Dermis microvascular lymphatic vessel endothelial cell (primary cell): ENCODE measurements around the gene TFDP1. TPM values are rescaled to one million over a fixed set of nuclear protein-coding genes. Genes with fewer than 3 reads are reported as not detected.

Experiments used
- DNase-seq, 2 donors: peaks; one replicate each; pipeline versions ENCODE4 v3.0.0 to v3.0.0-alpha.2; 2010; ENCODE audit warnings: low read depth in 2 of 2
- total RNA-seq: library from RNA; depleted of rRNA; stranded (reverse); fragments of >200 nt; gene quantifications from 2 replicates; pipeline ENCODE4 v1.2.1, GENCODE V29; 2014

Gene TFDP1
- total RNA-seq, 1 donor from 2014 or later = 48.0 TPM

DNA sequence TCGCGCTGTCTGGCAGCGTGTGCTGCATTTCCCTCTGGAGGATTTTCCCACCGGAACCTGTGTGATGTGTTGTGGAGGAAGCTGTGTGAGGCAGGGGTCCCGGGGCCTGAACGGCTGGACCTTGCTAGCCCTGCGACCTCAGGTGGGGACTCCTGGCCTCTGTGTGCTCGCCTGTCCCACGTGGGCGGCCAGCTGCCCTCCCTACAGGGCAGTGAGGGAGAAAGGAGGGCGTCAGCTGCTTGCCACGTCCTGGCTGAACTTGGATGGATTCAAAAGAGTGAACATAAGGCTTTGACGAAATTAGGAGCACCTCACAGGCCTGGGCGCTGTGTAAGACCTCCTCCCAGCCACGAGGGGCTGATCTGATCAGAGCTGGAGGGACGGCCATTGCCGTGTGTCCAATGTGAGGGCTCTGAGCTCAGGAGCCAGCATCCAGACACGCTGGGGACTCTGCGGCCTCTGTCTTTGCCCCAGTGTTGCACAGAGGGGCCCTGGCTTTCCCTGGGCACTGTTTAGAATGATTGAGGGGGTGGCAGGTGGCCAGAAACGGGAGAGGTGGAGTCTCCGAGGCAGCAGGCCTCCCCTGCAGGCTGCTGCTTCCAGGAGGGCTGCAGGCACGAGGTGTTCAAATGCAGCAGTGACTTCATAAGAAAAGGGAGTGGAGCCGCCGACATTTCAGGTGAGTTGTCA lies 13.0 kb downstream of the TFDP1 start:
- DNase-seq = no peak

DNA sequence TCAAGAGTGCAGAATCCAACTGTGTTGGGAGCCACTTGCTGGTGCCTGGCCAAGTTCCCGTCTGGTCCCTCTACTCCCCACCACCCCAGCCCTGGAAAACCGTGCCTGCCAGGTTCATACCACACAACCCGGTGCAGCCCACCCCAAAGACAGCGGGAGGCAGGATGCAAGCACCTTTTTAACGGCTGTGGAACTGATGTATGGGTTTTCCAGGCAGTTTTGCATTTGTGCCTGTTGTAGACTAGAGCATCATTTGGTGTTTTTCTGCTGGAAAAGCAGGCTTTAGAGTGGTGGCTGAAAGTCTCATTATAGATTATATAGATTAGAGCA lies 13.5 kb downstream of the TFDP1 start:
- DNase-seq = no peak

DNA sequence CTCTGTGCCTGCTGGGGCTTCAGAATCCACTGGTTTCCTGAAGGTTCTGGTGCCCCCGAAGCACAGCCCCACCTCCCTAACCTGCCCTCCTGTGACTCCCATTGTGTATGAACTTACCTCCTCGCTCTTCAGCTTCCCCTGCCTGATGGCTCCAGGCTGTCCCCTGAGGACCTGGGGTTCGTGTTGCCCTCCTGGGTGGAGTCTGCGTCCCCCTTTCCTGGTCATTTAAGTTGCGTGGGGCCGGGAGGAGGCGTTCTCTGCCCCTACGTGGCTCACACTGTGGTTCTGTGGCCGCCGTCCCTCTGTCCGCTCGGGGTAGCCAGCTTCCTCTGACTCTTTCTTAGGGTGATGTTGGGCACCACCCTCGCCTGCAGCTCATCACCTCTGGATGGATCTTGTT lies 13.9 kb downstream of the TFDP1 start:
- DNase-seq = no peak

DNA sequence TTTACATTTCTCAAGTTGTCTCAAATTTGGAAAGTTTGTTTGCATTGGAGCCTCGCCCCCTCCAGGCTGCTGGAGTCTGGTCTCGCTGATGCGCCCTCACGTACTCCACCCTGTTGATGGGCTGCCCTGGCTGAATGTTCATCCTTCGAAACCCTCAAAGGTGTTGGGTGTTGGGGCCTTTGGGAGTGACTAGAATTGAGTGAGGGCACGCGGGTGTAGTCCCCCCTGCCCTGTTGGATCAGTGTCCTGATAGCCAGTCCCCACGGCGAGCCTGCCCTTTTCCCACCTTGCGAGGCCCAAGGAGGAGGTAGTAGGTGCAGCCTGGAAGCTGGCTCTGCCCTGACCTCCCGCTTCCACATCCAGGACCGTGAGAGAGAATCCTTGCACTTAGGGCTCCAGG lies 14.8 kb downstream of the TFDP1 start:
- DNase-seq = no peak

- DNase-seq = no peak
Observed at GRCh38 chr13:113601166-113602070, 16.9 kb downstream of the TFDP1 start.

DNA sequence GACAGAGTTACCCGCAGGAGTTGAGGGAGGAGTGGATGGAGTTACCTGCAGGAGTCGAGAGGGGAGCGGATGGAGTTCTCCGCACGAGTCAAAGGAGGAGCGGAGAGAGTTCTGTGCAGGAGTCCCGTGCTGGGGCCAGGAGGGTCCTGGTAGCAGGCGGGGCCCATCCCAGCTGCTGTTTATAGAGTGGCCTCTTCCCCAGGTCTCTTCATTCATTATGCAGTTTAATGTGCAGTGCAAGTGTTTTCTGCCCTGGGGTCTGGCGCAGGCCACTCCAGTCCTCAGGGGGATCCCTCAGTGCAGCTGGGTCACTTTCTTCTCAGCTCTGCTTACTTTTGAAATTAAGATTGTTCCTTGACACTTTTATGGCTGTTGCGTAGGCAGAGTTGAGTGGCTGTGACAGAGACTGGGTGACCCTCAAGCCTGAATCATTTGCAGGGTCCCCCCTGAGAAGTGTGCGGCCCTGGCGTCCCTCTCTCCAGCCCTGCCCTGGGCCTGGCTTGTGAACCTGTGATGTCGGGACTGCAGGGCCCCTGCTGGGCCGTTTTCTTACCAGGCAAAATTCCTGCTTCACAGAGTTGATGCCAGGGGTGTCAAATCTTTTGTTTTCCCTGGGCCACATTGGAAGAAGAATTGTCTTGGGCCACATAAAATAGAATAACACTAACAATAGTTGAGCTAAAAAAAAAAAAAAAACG lies 17.9 kb downstream of the TFDP1 start:
- no peak for DNase-seq

- DNase-seq = no peak
Observed at GRCh38 chr13:113603116-113603710, 18.7 kb downstream of the TFDP1 start.

GRCh38 chr13:113604186-113604585 lies 19.6 kb downstream of the TFDP1 start:
- no peak for DNase-seq

- DNase-seq = no peak
Observed at GRCh38 chr13:113605461-113605860, 20.9 kb downstream of the TFDP1 start.

- DNase-seq = no peak
Observed at GRCh38 chr13:113605866-113606438, 21.4 kb downstream of the TFDP1 start.

GRCh38 chr13:113607056-113607888 lies 22.7 kb downstream of the TFDP1 start:
- no peak for DNase-seq

- DNase-seq = no peak
Observed at GRCh38 chr13:113607889-113608635, 23.5 kb downstream of the TFDP1 start.

DNA sequence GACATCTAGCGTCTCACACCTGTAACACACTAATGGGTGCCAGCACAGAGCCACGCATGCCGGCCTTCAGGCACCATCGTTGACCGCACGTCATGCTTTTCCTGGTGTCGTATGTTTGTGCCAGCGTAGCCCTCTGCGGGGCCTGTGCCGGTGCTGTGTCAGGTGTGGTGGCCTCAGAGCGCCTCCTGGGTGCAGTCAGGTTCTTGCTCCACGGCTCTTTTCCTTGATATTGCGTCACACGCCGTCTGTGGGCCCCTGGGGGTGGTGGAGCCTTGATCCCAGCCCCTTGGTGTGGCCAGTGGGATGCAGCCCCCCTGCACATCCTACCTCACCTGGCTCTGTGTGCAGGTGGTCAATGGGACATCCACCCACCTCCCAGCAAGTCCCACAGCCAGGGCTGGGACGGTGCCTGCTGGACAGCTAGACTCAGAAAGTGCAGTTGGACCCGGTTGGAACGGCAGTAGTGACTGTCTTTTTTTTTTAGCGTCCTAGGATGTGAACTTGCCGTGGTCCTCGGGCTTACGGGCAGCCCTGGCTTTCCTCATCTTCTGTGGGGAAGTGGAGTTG lies 24.5 kb downstream of the TFDP1 start:
- no peak for DNase-seq

GRCh38 chr13:113609616-113610015 lies 25.1 kb downstream of the TFDP1 start:
- DNase-seq = no peak

- DNase-seq = no peak
Observed at GRCh38 chr13:113610266-113610665, 25.7 kb downstream of the TFDP1 start.

DNA sequence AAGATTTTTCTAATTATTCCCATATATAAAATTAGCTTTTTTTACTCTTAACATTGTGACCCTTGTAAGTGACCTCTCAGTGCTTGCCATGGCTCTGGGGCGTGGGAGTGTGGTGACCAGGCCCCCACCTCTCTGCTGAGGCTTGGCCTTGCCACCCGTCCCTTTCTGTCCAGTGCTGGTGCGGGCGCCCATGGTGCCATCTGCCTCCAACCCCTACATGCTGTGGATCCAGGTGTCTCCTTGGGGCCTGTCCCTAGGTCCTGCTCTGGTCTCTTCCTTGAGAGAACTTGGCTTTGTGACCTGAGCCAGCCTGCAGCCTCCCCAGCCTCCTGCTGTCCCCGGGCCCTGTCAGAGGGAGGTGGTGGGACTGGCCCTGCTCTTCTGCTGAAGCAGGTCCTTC lies 27.4 kb downstream of the TFDP1 start:
- no peak for DNase-seq

- DNase-seq = no peak
Observed at GRCh38 chr13:113612607-113613006, 28.1 kb downstream of the TFDP1 start.

GRCh38 chr13:113613789-113614379 lies 29.3 kb downstream of the TFDP1 start:
- DNase-seq = no peak

GRCh38 chr13:113616281-113616906 lies 31.8 kb downstream of the TFDP1 start:
- DNase-seq = no peak
